Measurements from ENCODE around the gene DNAH6. TPM values are rescaled to one million over a fixed set of nuclear protein-coding genes. Genes with fewer than 3 reads are reported as not detected.

The DNAH6 gene
- total and polyA plus RNA-seq, 2 donors: 0.58 to 1.4 TPM

GRCh38 chr2:84702941-84703340 is 186.6 kb downstream of the DNAH6 start:
- Histone ChIP-seq H3K36me3 (ENCODE audit: insufficient read depth) (no peaks in the 10 kb centered on the region), H3K4me3 (ENCODE audit: low read depth, low read length) (no peak overlapping the region), H3K4me1 (ENCODE audit: insufficient read depth) (no peaks in the 10 kb centered on the region), H3K27ac (ENCODE audit: low read depth) (no peak overlapping the region)
- WGBS: 89% methylated on average over 3 of the region's 3 CpGs
- DNase-seq (ENCODE audit: extremely low spot score): no peak

GRCh38 chr2:84703831-84704230 is 187.5 kb downstream of the DNAH6 start:
- Histone ChIP-seq H3K27ac (ENCODE audit: low read depth) (no peak overlapping the region), H3K36me3 (ENCODE audit: insufficient read depth) (no peaks in the 10 kb centered on the region), H3K4me3 (ENCODE audit: low read depth, low read length) (no peak overlapping the region), H3K4me1 (ENCODE audit: insufficient read depth) (no peaks in the 10 kb centered on the region)
- DNase-seq (ENCODE audit: extremely low spot score): no peak
- WGBS: 83% methylated on average over 2 of the region's 2 CpGs

- 71% methylated on average over 6 of the region's 6 CpGs for WGBS
- Histone ChIP-seq H3K4me3 (ENCODE audit: low read depth, low read length) (no peak overlapping the region), H3K4me1 (ENCODE audit: insufficient read depth) (no peaks in the 10 kb centered on the region), H3K27ac (ENCODE audit: low read depth) (no peak overlapping the region), H3K36me3 (ENCODE audit: insufficient read depth) (no peaks in the 10 kb centered on the region)
- no peak for DNase-seq (ENCODE audit: extremely low spot score)
These were observed 188.4 kb downstream of the DNAH6 start for GRCh38 chr2:84704505-84705244.

- Histone ChIP-seq H3K27ac (ENCODE audit: low read depth) (no peak overlapping the region), H3K36me3 (ENCODE audit: insufficient read depth) (no peaks in the 10 kb centered on the region), H3K4me1 (ENCODE audit: insufficient read depth) (no peaks in the 10 kb centered on the region), H3K4me3 (ENCODE audit: low read depth, low read length) (no peak overlapping the region)
- 61% methylated on average over 2 of the region's 2 CpGs for WGBS
- DNase-seq (ENCODE audit: extremely low spot score): no peak
These were observed 189.6 kb downstream of the DNAH6 start for GRCh38 chr2:84705858-84706257.

GRCh38 chr2:84708442-84708841 is 192.1 kb downstream of the DNAH6 start:
- H3K4me3 ChIP-seq (ENCODE audit: low read depth, low read length): no peak overlapping the region
- H3K4me1 ChIP-seq (ENCODE audit: insufficient read depth): no peaks in the 10 kb centered on the region
- no peak overlapping the region for H3K27ac ChIP-seq (ENCODE audit: low read depth)
- H3K36me3 ChIP-seq (ENCODE audit: insufficient read depth): no peaks in the 10 kb centered on the region
- DNase-seq (ENCODE audit: extremely low spot score): no peak

- 78% methylated on average over 1 of the region's 1 CpG for WGBS
These were observed 195.4 kb downstream of the DNAH6 start for GRCh38 chr2:84711651-84712050.

GRCh38 chr2:84713441-84713840 is 197.1 kb downstream of the DNAH6 start:
- no peak overlapping the region for H3K27ac ChIP-seq (ENCODE audit: low read depth)
- DNase-seq (ENCODE audit: extremely low spot score): no peak
- no peak overlapping the region for H3K4me3 ChIP-seq (ENCODE audit: low read depth, low read length)
- no peaks in the 10 kb centered on the region for H3K36me3 ChIP-seq (ENCODE audit: insufficient read depth)
- 96% methylated on average over 3 of the region's 3 CpGs for WGBS
- H3K4me1 ChIP-seq (ENCODE audit: insufficient read depth): no peaks in the 10 kb centered on the region

More at GRCh38 chr2:84711651-84712050, 195.4 kb downstream of the DNAH6 start:
- H3K27ac ChIP-seq (ENCODE audit: low read depth): no peak overlapping the region
- H3K36me3 ChIP-seq (ENCODE audit: insufficient read depth): no peaks in the 10 kb centered on the region
- DNase-seq (ENCODE audit: extremely low spot score): no peak
- no peak overlapping the region for H3K4me3 ChIP-seq (ENCODE audit: low read depth, low read length)
- no peaks in the 10 kb centered on the region for H3K4me1 ChIP-seq (ENCODE audit: insufficient read depth)

- Histone ChIP-seq H3K4me1 (ENCODE audit: insufficient read depth) (no peaks in the 10 kb centered on the region), H3K4me3 (ENCODE audit: low read depth, low read length) (no peak overlapping the region), H3K36me3 (ENCODE audit: insufficient read depth) (no peaks in the 10 kb centered on the region), H3K27ac (ENCODE audit: low read depth) (no peak overlapping the region)
- WGBS: 58% methylated on average over 2 of the region's 2 CpGs
- DNase-seq (ENCODE audit: extremely low spot score): no peak
These were observed 200.3 kb downstream of the DNAH6 start for GRCh38 chr2:84716564-84716963.

GRCh38 chr2:84717302-84717701 is 201.0 kb downstream of the DNAH6 start:
- H3K27ac ChIP-seq (ENCODE audit: low read depth): no peak overlapping the region
- DNase-seq (ENCODE audit: extremely low spot score): no peak
- H3K36me3 ChIP-seq (ENCODE audit: insufficient read depth): no peaks in the 10 kb centered on the region
- 84% methylated on average over 1 of the region's 1 CpG for WGBS
- H3K4me1 ChIP-seq (ENCODE audit: insufficient read depth): no peaks in the 10 kb centered on the region
- no peak overlapping the region for H3K4me3 ChIP-seq (ENCODE audit: low read depth, low read length)

GRCh38 chr2:84719434-84719833 is 203.1 kb downstream of the DNAH6 start:
- 94% methylated on average over 6 of the region's 6 CpGs for WGBS
- Histone ChIP-seq H3K36me3 (ENCODE audit: insufficient read depth) (no peaks in the 10 kb centered on the region), H3K4me3 (ENCODE audit: low read depth, low read length) (no peak overlapping the region), H3K4me1 (ENCODE audit: insufficient read depth) (no peaks in the 10 kb centered on the region), H3K27ac (ENCODE audit: low read depth) (no peak overlapping the region)
- no peak for DNase-seq (ENCODE audit: extremely low spot score)

- no peak overlapping the region for H3K27ac ChIP-seq (ENCODE audit: low read depth)
- 67% methylated on average over 2 of the region's 2 CpGs for WGBS
- no peak for DNase-seq (ENCODE audit: extremely low spot score)
These were observed 207.5 kb downstream of the DNAH6 start for GRCh38 chr2:84723831-84724230.

GRCh38 chr2:84725717-84726116 is 209.4 kb downstream of the DNAH6 start:
- WGBS: 98% methylated on average over 1 of the region's 1 CpG
- H3K4me1 ChIP-seq (ENCODE audit: insufficient read depth): no peaks in the 10 kb centered on the region
- no peak overlapping the region for H3K27ac ChIP-seq (ENCODE audit: low read depth)
- no peak overlapping the region for H3K4me3 ChIP-seq (ENCODE audit: low read depth, low read length)
- no peaks in the 10 kb centered on the region for H3K36me3 ChIP-seq (ENCODE audit: insufficient read depth)
- no peak for DNase-seq (ENCODE audit: extremely low spot score)

More at GRCh38 chr2:84723831-84724230, 207.5 kb downstream of the DNAH6 start:
- H3K4me1 ChIP-seq (ENCODE audit: insufficient read depth): no peaks in the 10 kb centered on the region
- no peaks in the 10 kb centered on the region for H3K36me3 ChIP-seq (ENCODE audit: insufficient read depth)
- no peak overlapping the region for H3K4me3 ChIP-seq (ENCODE audit: low read depth, low read length)

GRCh38 chr2:84727315-84727714 is 211.0 kb downstream of the DNAH6 start:
- Histone ChIP-seq H3K4me1 (ENCODE audit: insufficient read depth) (no peaks in the 10 kb centered on the region), H3K36me3 (ENCODE audit: insufficient read depth) (no peaks in the 10 kb centered on the region), H3K4me3 (ENCODE audit: low read depth, low read length) (no peak overlapping the region), H3K27ac (ENCODE audit: low read depth) (no peak overlapping the region)
- no peak for DNase-seq (ENCODE audit: extremely low spot score)
- WGBS: 93% methylated on average over 1 of the region's 1 CpG

- H3K4me3 ChIP-seq (ENCODE audit: low read depth, low read length): no peak overlapping the region
- DNase-seq (ENCODE audit: extremely low spot score): no peak
- no peaks in the 10 kb centered on the region for H3K4me1 ChIP-seq (ENCODE audit: insufficient read depth)
- H3K27ac ChIP-seq (ENCODE audit: low read depth): no peak overlapping the region
- 63% methylated on average over 2 of the region's 2 CpGs for WGBS
- no peaks in the 10 kb centered on the region for H3K36me3 ChIP-seq (ENCODE audit: insufficient read depth)
These were observed 212.9 kb downstream of the DNAH6 start for GRCh38 chr2:84729224-84729623.

GRCh38 chr2:84731185-84731584 is 214.9 kb downstream of the DNAH6 start:
- no peak for DNase-seq (ENCODE audit: extremely low spot score)
- WGBS: 62% methylated on average over 3 of the region's 3 CpGs
- Histone ChIP-seq H3K4me3 (ENCODE audit: low read depth, low read length) (no peak overlapping the region), H3K36me3 (ENCODE audit: insufficient read depth) (no peaks in the 10 kb centered on the region), H3K4me1 (ENCODE audit: insufficient read depth) (no peaks in the 10 kb centered on the region), H3K27ac (ENCODE audit: low read depth) (no peak overlapping the region)
